Measurements from ENCODE around the gene ZDHHC11B.

The ZDHHC11B gene

DNA sequence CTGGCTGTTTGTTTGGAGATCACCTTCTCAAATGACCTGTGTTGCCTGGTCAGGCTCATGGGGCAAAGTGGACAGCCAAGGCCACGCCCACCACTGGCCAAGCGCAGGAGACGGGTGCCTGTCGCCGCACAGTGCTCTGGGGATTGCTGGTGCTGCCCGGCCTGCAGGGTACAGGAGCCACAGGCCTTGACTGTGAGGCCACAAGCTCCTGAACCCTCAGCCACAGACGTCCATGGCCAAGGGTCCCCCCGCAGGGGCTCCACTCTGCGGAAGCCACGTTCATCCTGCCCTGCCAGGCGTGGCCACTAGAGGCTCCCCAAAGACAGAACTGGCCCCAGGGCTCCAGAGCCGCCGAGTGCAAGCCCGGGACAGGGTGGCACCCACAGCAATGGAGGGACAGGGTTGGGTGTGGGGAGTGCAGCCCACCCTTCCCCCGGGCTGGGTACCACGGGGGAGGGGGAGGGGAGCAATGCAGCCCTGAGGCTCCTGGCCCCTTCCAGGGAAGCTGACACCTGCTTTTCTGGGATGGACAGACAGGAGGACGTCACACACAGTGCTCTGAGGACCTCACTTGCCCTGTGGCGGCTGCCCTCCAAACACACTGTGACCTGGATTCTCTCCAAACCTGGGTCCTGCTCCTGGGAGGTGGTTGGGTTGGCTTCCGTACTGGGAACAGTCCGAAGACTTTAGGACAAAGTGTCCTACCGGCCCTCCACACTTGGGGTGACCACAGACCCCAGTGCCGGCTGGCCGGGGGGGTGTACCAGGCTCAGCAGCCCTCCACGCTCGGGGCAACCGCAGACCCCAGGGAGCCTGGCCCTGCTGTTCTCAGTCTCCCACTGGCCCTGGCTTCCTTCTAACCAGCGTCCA lies 112.8 kb downstream of the ZDHHC11B start:
- DNase-seq: peak; percentile 54

DNA sequence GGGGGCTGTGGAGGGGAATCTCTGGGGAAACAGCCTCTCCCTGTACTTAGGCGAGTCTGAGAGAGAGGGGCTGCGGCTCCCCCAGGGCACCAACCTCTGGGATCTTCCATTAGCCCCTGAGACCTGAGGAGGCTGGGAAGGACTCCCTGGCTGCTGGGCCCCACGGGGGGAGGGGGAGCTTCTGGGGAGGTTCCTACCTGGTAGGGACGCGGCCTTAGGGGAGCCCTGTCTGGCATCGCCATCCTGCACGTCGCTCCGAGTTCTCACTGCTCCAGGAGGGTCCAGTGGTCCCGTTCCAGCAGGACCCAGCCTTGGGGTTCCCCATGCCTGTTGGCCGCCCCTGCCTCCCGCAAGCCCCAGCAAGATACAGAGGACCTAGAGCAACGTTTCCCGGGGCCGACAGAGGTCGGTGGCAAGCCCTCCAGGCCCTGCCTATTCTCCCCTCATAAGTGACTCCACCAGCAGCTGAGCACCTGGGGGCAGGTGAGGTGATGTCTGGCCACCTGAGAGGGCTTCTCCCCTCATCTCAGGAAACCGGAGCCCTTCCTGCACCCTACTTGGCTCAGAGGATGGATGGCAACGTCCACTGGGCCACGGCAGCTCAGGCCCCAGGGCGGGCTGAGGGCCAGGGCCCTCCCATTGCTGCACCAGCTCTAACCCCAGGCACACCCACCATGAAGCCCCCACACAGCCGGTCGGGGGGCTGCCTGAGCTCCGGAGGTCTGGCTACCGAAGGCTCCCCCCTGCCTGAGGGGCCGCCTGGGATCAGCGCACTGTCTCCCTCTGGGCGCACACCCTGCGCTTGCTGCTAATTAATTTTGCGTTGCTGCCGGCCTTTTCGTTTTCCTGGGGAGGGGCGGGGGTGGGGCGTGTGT lies 113.9 kb downstream of the ZDHHC11B start:
- no peak for DNase-seq

DNA sequence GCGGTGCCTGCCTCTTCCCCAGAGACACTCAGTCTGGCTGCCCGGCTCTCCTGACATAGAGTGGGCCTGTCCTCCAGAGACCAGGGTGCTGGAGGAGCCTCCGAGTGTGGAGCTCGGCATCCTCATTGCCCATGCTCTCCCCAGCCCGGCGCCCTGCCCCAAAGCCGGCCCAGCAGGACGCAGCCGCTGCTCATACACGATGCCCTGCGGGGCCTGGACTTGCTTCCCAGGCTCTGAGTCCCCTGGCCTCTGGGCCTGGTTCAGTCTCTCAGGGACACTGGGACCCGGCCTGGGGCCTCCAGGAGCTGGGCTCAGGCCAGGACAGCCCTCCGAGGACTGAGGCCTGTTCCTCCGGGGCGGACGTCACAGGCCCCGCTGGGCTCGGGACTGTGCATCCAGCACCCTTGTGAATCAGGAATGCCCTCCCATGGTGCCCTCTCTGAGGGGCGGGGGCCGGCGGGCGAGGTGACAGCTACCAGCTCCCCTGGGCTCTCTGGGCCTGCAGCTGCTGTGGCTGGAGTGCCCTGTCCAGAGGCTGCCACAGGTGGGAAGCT lies 114.6 kb downstream of the ZDHHC11B start:
- no peak for DNase-seq

DNA sequence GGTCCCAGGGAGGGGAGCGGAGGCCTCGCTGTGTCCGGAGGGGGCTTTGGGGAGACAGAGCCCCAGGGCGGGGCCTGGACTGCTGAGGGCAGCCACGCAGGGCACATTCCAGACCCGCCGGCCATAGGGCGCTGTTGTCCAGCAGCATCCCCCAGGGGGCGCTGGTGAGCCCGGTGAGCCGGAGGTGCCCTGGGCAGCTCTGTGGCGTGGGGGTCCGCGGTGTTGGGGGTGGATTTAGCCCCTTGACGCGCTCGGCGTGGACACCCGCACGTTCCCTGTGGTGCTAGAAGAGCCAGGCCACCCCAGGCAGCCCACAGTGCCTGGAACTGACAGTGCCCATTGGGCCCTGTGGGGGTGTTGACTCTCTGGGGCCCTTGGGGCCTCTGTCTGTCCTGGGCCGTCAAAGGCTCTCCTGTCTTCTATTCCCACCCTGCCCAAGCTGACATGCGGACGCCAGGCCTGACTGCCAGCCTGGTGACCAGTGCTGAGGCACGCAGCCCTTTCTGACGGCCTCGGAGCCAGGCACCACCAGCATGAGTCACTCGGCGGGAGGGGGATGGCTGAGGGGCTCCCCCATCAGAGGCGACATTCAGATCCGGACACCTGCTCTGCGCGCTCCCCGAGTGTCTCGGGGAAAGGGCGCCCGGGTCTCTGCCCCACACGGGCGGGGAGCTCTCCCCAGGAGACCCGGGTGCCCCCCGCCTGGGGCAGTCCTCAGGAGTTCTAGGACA lies 115.3 kb downstream of the ZDHHC11B start:
- no peak for DNase-seq

DNA sequence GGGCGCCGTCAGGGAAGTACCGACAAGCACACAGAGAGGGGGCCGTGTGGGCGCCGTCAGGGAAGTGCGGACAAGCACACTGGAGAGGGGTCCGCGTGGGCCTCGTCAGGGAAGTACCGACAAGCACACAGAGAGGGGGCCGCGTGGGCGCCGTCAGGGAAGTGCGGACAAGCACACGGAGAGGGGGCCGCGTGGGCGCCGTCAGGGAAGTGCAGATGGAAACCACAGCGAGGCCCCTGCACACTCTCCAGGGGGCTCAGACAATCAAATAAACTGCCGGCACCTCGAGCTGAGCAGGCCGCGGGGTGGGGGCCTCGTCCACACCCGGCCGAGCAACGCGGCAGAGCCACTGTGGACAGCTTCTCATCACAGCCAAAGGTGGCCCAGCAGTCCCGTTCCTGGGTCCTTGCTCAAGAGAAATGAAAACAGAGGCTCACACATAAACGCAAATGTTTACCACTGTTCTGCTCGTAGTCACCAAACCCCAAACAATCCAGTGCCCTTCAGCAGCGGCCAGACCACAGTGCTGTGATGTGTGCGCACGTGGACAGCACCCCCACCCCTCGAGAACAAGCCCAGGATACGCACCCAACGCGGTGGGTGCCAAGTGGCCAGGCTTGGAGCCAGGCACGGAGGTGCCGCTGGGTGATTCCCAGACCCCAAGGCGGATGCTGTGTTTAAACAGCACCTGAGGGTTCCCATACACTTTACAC lies 116.1 kb downstream of the ZDHHC11B start:
- no peak for DNase-seq

DNA sequence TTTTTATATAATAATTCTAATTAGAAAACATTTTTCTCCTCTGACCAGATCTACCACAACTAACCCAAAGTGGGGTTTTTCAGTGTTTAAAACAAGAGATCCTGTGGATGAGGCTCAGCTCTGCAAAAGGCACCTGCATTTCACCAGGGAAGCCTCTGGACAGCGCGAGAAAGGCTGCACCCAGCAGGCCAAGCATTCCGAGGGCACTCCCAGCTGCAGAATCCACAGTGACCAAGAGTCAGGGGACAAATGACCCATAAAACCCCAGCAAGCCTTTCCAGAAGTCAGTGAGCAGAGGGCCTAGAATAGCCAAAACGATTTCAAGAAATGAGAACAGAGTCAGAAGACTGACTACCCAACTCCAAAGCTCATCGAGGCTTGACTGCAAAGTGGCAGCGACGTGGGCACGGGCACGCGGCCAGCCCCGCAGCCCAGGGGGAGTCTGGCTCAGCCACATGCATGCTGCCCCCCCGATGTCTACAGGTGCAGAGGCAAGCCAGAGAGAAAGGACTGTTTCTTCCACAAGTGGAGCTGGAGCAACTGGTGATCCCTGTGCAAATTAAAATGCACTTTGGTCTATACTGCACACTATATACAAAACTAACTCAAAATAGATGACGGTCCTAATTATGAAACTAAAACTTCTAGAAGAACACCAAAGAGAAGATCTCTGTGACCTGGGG lies 117.6 kb downstream of the ZDHHC11B start:
- no peak for DNase-seq

DNA sequence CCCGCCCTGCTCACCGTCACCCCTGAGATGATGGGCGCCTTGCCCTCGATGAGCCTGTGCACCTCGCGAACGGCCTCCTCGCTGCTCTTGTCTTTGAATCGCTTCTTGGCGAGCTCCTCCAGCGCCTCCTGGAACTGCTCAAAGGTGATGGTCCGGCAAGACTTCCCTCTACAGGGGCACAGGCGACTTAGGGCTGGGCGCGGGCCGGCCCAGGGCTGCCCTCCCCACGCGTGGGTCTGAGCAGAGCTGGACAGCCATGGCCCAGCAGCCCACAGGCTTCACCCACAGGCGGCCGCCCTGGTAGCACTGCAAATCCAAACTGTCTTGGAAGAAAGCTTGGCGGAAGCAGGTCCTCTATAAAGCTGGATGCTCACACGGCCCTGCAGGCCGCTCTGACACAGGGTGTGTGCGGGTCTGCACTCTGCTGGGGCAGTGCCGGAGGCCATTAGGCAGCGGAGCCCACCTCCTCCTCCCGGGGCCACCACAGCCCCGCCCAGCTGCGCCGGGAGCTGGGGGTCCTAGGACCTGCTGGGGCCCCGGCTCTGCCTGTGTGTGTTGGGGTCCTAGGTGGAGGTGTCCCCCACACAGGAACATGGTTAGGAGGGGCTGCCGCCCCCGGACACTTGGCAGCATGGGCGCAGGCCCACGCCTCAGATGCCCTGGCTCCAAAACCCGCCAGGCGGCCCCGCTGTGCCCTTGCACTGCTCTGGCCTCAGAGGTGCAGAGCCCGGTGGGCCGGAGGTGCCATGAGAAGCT lies 118.4 kb downstream of the ZDHHC11B start:
- DNase-seq: no peak

DNA sequence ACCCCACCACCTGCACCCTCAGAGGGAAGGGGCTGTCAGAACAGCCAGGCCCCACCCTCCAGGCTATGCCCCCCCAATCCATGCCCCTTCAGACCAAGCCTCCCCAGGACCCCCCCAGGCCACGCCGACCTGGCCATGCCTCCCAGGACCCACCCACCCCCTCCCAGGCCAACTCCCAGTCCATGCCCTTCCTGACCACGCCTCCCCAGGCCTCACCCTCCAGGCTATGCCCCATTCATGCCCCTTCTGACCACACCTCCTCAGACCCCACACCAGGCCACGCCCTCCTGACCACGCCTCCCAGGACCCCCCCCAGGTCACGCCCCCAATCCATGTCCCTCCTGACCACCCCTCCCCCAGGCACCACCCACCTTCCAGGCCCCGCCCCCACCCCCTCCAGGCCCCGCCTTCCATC lies 119.0 kb downstream of the ZDHHC11B start:
- DNase-seq: no peak

DNA sequence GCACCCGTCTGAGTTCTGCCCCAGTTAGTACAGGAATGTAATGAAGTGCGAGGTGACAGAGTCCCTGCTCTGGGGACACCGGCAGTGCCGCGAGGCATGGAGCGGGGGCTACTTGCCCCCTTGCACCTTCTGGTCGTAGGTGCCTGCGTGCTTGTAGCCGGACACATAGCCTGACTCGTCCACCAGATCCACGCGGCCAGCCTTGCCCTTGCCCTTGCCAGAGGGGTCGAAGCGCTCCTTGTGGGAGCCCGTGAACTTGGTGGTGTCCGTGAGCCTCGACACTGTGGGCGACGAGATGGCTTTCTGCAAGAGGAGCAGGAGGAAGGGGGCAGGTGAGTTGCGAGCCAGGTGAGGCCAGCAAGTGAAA lies 119.6 kb downstream of the ZDHHC11B start:
- DNase-seq: no peak

DNA sequence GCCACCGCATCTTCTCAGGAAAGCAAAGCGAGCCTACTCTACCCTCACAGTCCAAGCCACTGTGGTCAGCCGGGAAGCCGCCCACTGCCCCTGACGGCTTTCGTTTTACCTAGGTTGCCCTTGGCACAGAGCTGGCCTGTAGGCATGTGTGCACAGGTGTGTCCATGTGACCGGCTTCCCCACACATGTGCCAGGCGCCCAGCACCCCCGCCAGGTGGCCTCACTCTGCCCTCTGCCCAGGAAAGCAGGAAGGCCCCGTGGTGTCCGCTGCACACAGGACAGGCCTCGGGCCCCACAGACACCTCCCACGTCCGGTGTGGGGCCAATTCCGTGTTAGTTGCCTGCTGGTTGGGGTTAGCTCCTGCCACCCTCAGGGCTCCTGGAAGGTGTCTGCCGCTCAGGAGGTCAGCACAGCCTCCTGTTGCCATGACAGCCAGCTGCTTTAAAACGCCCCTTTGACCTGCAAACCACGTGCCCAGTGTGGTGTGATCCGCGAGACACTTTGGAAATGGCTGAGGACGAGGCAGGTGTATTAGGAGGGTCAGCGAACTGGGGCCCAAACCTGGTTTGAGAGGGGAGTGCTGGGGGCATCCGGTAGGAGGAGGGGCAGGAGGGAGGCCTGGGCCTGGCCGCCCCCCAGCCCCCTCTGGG lies 120.1 kb downstream of the ZDHHC11B start:
- DNase-seq: no peak

DNA sequence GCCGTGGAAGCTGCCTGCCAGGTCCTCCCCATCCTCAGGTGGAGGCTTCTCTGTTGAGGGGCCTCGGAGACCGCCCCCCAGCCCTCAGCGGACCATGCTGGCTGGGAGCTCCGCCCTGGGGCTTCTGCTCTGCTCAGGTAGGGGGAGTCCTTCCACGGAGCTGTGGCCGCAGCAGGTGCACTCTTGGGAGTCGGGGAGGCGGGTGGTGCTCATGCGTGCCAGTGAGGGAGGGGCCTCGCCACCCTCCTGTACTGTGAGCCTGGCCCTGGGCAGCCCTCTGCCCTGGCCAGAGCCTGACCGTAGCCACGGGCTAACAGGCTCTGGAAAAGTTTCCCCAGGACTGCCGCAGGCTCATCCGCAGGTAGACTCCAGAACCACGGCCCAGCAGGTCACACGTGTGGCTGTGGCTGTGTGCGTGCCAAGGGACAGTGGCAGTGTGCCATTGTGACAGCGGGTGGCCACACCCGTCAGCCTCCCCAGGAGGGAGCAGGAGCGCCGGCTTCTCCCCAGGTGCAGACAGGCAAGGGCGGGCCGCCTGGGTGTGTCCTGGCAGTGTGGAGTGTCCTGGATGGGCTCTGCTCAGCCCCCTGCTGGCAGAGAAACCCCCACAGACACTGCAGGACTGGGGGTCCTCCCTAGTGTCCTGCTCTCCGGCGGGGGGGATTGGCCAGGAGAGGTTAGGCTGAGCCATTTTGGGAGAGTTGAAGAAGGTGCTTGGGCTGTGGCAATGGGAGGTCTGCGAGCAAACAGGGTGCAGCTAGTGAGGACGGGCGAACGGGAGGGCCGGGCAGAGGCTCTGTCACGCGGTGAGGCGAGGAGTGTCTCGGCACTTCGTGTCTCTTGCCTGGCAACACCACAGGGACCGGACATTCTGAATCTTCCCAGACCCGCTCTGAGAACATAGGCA lies 120.8 kb downstream of the ZDHHC11B start:
- no peak for DNase-seq

DNA sequence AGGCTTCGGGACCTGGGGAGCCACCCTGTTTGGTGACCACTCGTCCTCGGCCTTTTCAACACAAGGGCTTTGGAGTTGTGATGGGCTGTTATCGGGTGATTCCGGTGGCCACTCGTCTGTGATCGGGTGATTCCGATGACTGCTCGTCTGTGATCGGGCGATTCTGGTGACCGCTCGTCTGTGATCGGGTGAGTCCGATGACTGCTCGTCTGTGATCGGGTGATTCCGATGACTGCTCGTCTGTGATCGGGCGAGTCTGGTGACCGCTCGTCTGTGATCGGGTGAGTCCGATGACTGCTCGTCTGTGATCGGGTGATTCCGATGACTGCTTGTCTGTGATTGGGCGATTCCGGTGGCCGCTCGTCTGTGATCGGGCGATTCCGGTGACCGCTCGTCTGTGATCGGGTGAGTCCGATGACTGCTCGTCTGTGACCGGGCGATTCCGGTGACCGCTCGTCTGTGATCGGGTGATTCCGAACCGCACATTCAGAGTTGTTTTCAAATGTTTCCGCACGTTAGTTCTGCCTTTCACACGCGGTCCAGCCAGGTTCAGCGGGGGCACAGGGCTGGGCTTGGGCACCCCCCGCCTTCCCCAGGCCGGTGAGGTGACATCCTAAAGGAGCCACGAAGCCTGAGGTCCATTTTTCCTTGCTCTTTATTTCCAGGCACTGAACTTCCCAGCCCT lies 121.6 kb downstream of the ZDHHC11B start:
- no peak for DNase-seq

DNA sequence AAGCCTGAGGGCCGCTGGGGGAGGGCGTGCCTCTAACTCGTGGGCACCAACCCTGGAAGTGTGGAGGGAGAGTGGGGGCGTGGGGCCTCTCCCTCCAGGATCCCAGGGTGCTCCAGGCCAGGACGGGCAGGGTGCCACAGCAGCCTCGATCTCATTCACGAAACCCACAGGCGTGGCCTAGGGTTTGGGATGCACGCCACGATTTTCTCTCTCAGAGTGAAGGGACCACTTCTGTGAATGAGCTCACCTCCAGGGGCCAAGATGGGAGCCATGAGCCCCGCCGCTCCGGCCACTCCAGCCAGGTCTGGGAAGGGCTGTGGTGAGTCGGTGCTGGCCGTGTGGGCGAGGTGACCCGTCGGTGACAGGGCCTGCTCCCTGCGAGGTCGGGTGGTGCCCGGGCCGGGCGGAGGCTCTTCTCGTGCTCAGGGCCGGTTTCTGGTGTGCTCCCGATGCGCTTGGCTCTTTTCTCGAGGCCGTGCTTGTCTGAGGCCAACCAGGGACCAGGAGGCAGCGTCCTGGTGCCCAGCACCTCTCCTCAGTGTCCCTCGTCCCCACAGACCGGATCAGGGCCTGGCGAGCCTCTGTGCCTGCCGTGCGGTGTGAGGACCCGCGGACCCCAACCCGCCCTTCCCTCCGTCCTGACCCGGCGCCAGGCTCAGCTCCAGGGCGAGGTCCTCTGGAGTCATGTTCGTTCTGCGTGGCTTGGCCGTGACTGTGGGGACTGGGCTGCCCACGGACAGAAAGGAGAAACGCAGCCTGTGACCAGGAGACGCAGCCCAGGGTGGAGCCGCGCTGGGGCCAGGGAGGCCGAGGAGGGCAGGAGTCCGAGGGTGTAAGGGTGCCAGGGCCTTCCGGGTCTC lies 122.4 kb downstream of the ZDHHC11B start:
- DNase-seq: no peak

DNA sequence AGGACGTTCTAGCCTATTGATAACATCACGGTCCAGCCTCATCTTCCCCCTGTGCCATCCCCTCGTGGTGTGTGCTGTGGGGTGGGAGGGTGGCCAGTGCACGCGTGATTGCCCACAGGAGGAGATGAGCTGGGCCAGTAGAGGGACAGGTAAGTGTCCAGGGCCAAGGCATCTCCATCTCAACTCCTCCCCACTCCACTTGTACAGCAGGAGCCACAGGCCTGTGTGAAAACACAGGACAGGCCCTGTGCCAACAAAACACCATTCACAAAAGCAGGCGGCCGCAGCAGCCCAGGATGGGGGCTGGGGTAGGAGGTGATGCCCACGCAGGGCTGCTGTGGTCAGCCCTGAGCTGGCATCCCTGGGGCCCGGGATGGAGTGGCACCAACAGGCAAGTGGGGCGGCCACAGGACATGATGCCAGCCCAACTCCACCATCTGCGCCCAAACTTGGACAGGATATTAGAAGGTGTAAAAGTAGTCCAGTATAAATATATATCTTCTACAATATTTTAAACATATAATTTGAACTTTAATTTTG lies 124.0 kb downstream of the ZDHHC11B start:
- DNase-seq: no peak
